ENCODE measurements around the gene C12orf75. TPM values are rescaled to one million over a fixed set of nuclear protein-coding genes. Genes with fewer than 3 reads are reported as not detected.
"Not testable (repeated sequence)": the region's sequence is repeated elsewhere in the genome, so short reads cannot be mapped to it uniquely, and the experiment has no call there.

C12orf75 gene
- total RNA-seq, 6 experiments from 2014 or later: 1.3 to 5.5 (median 2.7) TPM

GRCh38 chr12:105403095-105403494, 72.6 kb downstream of the C12orf75 start:
- no peak overlapping the region for H3K27ac ChIP-seq
- H3K27me3 ChIP-seq: no peaks in the 10 kb centered on the region

GRCh38 chr12:105404134-105404533, 73.6 kb downstream of the C12orf75 start:
- intact Hi-C loops (cut with DNase I); H3K4me3 ChIP-seq; H3K9me3 ChIP-seq; H3K27me3 ChIP-seq; DNase-seq; ATAC-seq; H3K27ac ChIP-seq; H3K36me3 ChIP-seq; H3K4me1 ChIP-seq: not testable (repeated sequence)
- 100% methylated on average over 2 of the region's 3 CpGs for WGBS (ENCODE audit: insufficient coverage, low coverage, low lambda C conversion rate, missing lambda C conversion rate)

More at GRCh38 chr12:105403095-105403494, 72.6 kb downstream of the C12orf75 start:
- ATAC-seq (no peak), DNase-seq (no peak)
- H3K4me1 ChIP-seq: no peaks in the 10 kb centered on the region
- intact Hi-C loops (cut with DNase I): no loop called here
- WGBS (ENCODE audit: insufficient coverage, low coverage, low lambda C conversion rate, missing lambda C conversion rate): 67% methylated on average over 1 of the region's 1 CpG
- H3K9me3 ChIP-seq: no peaks in the 10 kb centered on the region
- TF ChIP-seq, protein P1, sequence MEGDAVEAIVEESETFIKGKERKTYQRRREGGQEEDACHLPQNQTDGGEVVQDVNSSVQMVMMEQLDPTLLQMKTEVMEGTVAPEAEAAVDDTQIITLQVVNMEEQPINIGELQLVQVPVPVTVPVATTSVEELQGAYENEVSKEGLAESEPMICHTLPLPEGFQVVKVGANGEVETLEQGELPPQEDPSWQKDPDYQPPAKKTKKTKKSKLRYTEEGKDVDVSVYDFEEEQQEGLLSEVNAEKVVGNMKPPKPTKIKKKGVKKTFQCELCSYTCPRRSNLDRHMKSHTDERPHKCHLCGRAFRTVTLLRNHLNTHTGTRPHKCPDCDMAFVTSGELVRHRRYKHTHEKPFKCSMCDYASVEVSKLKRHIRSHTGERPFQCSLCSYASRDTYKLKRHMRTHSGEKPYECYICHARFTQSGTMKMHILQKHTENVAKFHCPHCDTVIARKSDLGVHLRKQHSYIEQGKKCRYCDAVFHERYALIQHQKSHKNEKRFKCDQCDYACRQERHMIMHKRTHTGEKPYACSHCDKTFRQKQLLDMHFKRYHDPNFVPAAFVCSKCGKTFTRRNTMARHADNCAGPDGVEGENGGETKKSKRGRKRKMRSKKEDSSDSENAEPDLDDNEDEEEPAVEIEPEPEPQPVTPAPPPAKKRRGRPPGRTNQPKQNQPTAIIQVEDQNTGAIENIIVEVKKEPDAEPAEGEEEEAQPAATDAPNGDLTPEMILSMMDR (IDR thresholded peaks at IDR 0.05): no peak
- TF ChIP-seq POLR2A (IDR thresholded peaks at IDR 0.05): no peak
- H3K4me3 ChIP-seq: no peak overlapping the region
- no peaks in the 10 kb centered on the region for H3K36me3 ChIP-seq

DNA sequence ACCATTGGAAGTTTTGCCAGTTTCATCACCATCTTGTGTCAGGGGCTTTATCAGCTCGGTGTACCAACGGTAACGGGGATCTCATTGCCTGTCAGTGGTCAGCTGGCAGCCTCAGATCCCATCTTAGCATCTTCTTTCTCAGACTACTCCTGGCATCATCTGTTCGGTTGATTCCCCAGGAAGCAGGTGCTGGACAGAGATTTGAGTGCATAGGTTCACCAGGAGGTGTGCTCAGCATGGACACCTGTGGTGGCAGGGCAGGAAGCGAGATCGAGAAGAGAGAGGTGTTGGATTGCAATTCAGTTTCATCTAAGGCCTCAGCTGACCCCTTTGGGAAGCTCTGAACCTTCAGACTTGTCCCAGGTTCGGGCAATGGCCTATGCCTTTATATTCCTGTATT, 76.0 kb downstream of the C12orf75 start:
- no peaks in the 10 kb centered on the region for H3K9me3 ChIP-seq
- no peak overlapping the region for H3K4me3 ChIP-seq
- intact Hi-C loops (cut with DNase I): no loop called here
- H3K4me1 ChIP-seq: no peaks in the 10 kb centered on the region
- H3K27me3 ChIP-seq: no peaks in the 10 kb centered on the region
- H3K27ac ChIP-seq: no peak overlapping the region
- DNase-seq: no peak
- 98% methylated on average over 5 of the region's 7 CpGs for WGBS (ENCODE audit: insufficient coverage, low coverage, low lambda C conversion rate, missing lambda C conversion rate)
- ATAC-seq: no peak
- no peaks in the 10 kb centered on the region for H3K36me3 ChIP-seq
- TF ChIP-seq POLR2A (IDR thresholded peaks at IDR 0.05): no peak
- TF ChIP-seq, protein P1 (IDR thresholded peaks at IDR 0.05): no peak

DNA sequence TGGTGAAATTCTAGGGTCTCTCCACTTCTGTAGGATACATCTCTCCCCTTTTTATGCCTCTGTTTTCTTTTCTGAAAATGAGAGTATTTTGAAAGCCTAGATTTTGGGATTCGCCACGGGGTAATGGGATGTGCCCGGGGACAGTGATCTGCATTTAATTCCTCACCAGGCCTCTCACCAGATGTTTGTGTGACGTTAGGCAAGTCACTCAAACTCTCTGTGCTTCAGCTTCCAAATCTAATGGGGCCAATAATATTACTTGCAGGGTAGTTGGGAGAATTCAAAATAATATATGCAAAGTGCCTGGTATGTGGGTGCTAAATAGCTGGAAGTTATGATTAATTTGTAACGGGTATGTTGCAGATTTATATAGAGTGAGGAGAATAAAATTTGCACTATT, 78.8 kb downstream of the C12orf75 start:
- TF ChIP-seq POLR2A (IDR thresholded peaks at IDR 0.05): no peak
- TF ChIP-seq, protein P1 (IDR thresholded peaks at IDR 0.05): no peak
- no peak overlapping the region for H3K27ac ChIP-seq
- intact Hi-C loops (cut with DNase I): no loop called here
- H3K27me3 ChIP-seq: no peaks in the 10 kb centered on the region
- no peaks in the 10 kb centered on the region for H3K9me3 ChIP-seq
- no peak overlapping the region for H3K4me3 ChIP-seq
- ATAC-seq: no peak
- WGBS (ENCODE audit: insufficient coverage, low coverage, low lambda C conversion rate, missing lambda C conversion rate): 71% methylated on average over 5 of the region's 5 CpGs
- no peak for DNase-seq
- no peaks in the 10 kb centered on the region for H3K4me1 ChIP-seq
- no peaks in the 10 kb centered on the region for H3K36me3 ChIP-seq

- intact Hi-C loops (cut with DNase I): no loop called here
- 22% methylated on average over 8 of the region's 8 CpGs for WGBS (ENCODE audit: insufficient coverage, low coverage, low lambda C conversion rate, missing lambda C conversion rate)
- H3K4me3 ChIP-seq: no peak overlapping the region
- H3K27me3 ChIP-seq: no peaks in the 10 kb centered on the region
- no peaks in the 10 kb centered on the region for H3K36me3 ChIP-seq
- ATAC-seq: peak; percentile 46 to 73 (median 56)
- no peaks in the 10 kb centered on the region for H3K9me3 ChIP-seq
- no peak for TF ChIP-seq POLR2A (IDR thresholded peaks at IDR 0.05)
- TF ChIP-seq, protein P1 (IDR thresholded peaks at IDR 0.05): no peak
- no peak overlapping the region for H3K27ac ChIP-seq
- no peaks in the 10 kb centered on the region for H3K4me1 ChIP-seq
- no peak for DNase-seq
Observed at GRCh38 chr12:105409801-105410471, 79.4 kb downstream of the C12orf75 start.
